Kidney capillary endothelial cell (primary cell): ENCODE results near the gene CBX4.
"Not testable (repeated sequence)": the region's sequence is repeated elsewhere in the genome, so short reads cannot be mapped to it uniquely, and the experiment has no call there.

ENCODE experiments used
- DNase-seq: peaks from one replicate; pipeline ENCODE4 v3.0.0-alpha.2; 2018; ENCODE audit warnings: low spot score

Gene CBX4

DNA sequence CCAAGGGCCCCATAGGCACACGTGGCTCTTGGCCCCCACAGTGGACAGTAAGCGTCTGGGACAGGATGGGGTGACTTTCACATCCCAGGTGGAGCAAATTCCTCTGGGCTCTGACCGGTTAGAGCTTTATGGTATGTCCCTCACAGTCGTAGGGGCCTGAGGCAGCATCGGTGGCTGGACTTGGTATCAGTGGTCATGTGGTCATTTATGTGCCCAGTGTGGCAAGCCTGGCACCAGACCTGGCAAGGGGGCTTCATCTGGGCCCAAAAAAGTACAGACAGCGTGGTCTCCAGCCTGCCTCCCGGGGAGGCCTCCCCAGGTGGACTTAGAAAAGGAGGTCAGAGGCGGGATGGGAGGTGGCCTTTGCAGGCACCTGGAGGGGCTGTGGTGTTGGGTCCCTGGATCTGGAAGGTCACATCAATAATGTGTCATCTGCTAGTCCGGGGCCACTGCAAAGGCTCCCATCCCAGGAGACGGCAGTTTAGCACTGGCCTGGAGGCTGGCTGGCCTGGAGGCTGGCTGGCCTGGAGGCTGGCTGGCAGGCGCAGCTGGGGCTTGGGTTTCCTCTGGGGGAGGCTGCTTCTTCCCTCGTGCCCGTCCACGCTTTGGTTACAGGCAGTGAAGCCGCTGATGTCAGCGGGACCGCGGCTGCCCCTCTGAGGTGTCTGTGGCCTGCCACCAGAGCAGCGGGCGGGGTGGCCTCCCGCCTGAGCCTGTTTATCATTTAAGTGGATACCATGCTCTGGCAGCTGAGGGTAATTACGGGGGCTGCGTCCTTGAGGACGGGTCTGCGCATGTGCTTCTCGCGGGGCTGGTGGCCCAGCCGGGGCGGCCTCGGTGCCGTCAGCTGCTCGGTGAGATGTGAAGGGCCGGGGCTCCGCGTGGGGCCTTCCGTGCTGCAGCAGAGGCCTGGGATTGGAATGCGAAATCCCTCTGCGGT is 20.7 kb upstream of the CBX4 start:
- DNase-seq, result no peak

DNA sequence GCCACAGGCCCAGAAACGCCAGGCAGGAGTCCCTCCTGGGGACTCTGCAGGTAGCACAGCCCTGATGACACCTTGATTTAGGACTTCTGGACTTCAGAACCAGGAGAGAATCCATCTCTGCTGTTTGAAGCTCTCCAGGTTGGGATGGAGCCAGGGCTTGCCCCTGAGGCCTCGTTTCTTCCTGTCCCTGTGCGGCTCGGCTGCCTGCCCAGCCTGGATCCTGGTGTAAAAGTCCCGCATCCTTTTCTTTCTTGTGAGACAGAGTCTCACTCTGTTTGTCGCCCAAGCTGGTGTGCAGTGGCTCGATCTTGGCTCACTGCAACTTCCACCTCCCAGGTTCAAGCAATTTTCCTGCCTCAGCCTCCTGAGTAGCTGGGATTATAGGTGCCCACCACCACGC is 17.9 kb upstream of the CBX4 start:
- DNase-seq, result no peak

DNA sequence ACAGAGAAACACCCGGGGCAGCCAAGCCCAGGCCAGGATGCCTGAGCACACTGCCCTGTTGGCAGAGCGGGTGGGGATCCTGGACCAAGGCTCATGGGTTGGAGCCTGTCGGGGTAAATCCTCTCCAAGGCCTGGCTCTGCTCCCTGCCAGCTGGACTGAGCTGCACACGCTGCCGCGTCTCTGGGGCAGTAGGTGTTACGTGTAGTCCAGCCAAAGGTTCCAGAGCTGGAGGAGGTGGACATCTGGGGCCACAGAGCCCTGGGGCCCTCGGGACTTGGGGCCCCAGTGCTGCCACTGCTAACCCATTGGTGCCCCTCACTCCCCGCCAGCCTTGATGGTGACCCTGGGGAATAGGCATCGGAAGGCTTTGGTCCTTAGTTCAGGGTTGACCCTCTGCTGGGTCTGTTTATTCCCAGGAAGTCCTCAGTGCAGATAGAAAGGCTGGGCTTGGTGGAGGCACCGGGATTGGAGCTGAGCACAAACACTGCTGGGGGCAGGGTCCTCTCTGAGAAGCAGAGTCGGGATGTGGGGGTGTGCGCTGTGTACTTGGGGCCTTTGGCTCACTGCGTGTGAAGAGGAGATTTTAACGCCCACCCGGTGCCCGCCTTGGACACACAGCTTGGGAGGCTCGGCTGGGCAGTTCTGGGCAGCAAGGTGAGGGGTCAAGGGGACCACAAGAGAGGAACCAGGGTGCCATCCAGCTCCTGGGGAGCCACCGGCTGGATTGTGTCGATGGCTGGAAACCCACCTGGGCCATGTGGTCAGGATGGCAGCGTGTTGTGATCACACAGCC is 16.3 kb upstream of the CBX4 start:
- DNase-seq, result no peak

DNA sequence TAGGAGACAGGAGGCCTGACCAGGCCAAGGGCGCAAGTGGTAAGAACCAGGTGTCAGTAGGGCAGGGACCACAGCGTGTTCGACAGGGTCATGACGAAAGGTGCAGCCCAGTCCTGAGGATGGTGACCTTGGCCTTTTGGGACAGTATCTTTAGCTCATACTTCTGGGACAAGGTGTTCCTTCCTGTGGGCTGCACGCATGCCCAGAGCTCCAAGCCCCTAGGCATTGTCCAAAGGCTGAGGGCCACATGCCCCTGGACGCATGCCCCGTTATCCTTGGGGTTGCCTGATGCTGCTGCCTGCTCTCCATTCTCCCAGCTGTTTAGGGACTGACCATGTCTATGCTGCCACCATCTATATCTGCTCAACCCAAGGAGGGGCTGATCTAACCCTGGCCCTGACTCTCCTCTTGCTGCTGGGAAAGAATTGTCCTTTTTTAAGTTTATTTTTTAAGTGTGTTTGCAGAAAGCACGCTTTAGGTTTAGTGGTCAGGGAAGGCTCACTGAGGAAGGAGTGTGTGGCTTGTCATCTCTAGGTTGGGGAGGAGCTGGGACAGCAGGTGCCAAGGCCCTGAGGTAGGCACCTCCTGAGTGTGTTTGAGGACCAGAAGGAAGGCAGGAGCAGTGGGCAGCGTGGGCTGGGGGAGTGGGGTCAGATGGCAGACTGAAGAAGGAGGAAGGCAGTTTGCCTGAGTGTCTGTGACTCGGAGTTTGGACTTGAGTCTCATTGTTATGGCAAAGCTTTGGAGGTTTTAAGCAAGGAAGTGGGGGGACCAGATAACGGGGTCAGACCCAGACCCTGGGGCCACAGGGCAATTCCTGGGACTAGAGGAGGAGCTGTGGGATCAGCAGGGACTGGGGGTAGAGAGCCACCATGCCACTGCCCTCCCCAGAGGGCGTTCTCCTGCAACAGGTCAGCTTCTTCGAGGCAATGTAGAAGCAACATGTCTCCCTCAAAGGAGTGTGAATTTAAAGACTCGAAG is 15.1 kb upstream of the CBX4 start:
- no peak for DNase-seq

DNA sequence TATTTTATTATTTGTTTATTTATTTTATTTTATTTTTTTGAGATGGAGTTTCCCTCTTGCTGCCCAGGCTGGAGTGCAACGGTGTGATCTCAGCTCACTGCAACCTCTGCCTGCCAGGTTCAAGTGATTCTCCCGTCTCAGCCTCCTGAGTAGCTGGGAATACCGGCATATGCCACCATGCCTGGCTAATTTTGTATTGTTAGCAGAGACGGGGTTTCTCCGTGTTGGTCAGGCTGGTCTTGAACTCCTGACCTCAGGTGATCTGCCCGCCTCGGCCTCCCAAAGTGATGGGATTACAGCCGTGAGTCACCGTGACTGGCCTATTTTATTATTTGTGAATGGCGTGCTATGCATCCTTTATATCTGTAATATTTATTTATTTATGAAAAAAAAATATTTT is 13.9 kb upstream of the CBX4 start:
- not testable (repeated sequence) for DNase-seq

DNA sequence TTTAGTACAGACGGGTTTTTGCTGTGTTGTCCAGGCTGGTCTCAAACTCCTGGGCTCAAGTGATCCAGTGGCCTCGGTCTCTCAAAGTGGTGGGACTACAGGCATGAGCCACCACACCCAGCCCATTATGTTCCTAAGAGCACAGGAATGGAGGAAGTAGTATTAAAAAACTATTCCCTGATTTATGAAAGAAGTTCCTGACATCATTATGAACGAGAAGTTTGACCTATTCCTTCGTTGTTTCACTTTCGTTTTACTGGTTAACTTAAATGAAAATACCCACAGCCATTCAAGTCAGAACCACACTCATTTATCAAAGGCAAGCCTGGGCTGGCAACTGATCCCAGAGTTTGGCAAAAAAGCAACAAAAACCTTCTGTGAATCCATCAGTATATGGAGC is 13.5 kb upstream of the CBX4 start:
- no peak for DNase-seq

DNA sequence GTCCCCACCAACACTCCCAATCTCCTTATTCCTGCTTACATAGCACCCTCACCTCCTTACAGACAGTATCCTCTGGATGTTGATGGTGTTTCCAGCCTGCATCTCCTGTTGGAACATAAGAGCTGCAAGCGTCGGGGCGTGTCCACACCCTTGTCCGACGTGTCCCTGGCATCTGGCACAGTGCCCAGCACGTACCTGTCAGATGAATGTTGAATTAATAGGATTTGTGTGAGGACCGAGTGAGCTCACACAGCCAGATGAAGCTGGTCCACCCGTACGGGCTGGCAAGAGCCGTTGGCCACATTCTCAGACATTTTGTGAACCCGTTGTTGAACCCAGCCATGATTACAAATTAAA is 12.2 kb upstream of the CBX4 start:
- no peak for DNase-seq

DNA sequence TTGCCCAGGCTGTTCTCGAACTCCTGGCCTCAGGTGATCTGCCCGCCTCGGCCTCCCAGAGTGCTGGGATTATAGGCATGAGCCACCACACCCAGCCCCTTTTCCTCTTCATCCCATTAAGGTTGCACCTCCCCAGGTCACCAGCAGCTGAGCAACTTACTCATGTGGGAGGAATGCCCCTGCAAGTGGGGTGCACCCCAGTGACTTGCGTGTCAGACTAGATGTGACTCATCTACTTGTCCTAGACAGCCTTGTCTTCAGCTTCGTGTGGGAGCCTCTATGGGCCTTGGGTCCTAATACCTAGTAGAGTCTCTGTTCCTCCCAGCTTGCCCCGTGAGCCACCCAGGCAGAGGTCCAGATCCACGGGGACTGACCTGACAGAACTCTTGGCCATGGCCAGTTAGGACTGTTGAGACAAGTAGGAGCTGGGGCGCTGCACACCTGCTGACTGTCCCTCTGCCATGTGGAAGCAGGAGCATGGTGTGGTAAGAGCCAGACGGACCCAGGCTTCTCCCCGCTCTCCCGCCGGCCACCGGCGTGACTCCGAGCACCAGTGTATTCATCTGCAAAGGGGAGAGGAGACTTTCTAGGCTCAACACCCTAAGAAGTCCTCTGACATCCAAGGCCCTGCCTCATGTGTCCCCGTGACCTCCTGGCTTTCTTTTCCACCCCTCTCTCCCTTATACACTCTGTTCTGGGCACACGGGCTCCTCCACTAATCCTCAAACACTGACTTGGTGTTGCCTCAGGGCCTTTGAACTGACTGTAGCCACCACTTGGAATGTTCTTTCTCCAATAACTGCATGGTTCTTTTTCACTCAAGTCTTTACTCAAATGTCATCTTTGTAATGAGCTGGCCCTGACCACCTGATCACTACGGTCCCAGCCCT is 11.6 kb upstream of the CBX4 start:
- DNase-seq, result no peak

DNA sequence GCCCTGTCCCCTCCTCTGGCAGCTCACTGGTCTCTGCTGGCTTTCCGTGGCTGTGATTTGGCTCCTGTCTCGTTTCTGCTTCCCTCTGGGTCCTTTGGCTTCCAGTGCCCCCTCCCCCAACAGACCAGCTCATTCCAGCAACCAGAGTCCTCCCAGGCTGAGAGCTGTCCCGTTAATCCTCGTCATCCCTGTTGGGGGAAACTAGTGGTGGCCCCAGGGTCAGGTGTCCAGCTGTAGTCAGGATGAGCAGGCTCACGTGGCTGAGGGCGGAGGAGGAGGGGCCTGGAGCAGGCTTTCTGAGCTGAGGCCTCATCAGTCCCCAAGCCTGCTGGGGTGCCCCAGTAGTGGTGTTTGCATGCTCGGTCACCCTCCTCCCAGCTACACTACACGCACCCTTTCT is 10.7 kb upstream of the CBX4 start:
- DNase-seq, result no peak

DNA sequence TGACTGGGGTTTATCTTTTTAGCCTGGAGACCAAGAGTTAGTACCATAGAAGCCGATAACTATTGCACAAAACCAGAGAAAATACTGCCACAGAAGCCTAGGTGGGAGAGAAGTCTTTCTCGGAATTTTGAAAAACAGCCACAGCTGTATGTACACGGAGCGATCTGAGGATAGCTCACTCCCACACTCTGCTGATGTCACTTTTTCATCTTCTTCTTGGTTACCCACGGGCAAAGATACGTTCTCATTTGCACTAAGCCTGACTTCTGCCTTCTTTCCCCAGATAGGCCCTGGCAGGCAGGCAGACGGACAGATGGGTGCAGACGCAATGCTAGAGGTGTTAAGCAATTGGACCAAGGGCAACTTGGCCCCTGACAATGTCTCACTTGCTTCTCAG is 9.1 kb upstream of the CBX4 start:
- no peak for DNase-seq

DNA sequence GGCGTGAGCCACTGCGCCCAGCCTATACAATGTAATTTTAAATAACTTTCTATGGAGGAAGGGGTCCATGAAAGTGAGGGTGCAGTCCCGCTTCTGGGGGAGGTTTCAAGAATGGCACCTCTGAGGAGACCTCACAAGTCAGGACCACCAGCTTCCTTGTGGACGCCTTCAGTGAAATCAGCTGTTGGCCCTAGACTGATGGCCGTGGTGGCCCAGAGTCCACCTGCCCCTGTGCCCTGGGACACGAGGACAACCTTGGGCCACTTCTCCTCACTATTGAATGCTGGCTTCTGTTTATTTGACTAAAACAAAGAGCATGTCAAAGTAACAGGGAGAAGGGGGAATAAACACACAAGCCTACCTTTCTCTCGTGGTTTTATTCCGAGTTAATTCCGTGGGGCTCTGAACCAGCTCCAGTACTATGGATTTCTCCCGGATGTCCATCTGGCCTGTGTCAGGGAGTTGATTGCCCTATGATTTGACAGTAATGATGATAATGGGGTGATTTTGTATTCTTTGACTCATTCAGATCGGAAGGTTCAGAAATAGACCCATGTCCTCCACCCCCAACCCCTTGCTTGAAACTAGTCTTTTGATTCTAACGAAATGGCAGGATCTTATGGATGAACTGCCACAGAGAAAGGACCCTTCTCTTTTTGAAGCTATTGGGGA is 8.6 kb upstream of the CBX4 start:
- no peak for DNase-seq

DNA sequence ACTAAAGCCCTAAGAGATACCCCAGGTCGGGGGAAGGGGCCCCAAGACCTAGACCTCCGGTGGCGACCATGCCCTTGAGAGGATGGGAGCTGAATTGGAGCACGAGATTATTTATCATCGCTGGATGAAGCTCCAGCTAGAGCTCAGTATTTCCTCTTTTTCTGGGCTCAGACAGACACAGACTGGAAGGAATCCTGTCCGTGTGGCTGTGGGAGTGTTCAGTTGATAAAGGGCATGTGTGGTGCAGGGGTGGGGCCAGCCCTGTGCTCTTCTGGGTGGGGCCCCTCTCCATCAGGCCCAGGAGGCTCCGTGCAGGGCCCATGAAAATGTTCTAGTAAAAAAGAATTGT is 6.3 kb upstream of the CBX4 start:
- no peak for DNase-seq

DNA sequence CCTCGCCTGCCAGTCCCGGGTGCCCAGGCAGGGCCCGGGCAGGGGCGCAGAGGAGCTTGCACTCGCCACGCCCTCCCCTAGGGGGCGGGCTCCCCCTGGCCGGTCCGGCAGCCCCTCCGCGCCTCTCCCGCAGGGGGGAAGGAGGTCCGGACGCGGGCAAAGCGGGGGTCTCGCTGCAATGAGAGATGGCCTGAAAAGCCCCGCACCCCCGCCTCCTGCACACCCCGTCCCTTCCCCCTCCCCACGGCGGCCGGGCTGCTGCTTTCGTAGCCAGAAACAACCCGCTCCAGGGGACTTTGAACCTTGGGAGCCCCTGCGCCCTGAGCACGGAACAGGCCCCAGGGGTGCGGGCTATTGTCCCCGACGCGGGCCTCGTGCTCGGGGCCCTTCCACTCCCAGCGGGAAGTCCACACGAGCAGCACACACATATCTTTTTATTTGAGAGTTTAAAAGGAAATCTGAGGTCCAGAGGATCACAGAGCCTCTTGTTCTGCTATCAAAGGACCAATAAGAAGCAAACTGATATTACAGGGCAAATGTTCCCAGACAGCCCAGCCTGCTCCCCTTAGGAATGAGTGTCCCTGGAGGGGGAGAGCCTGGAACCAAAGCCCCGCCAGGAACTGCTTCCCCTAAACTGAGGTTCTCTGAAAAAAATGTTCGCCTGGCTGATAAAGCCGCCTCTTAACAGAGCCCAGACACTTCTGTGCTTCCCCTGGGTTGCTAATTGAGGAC is 5.8 kb upstream of the CBX4 start:
- DNase-seq, result no peak

DNA sequence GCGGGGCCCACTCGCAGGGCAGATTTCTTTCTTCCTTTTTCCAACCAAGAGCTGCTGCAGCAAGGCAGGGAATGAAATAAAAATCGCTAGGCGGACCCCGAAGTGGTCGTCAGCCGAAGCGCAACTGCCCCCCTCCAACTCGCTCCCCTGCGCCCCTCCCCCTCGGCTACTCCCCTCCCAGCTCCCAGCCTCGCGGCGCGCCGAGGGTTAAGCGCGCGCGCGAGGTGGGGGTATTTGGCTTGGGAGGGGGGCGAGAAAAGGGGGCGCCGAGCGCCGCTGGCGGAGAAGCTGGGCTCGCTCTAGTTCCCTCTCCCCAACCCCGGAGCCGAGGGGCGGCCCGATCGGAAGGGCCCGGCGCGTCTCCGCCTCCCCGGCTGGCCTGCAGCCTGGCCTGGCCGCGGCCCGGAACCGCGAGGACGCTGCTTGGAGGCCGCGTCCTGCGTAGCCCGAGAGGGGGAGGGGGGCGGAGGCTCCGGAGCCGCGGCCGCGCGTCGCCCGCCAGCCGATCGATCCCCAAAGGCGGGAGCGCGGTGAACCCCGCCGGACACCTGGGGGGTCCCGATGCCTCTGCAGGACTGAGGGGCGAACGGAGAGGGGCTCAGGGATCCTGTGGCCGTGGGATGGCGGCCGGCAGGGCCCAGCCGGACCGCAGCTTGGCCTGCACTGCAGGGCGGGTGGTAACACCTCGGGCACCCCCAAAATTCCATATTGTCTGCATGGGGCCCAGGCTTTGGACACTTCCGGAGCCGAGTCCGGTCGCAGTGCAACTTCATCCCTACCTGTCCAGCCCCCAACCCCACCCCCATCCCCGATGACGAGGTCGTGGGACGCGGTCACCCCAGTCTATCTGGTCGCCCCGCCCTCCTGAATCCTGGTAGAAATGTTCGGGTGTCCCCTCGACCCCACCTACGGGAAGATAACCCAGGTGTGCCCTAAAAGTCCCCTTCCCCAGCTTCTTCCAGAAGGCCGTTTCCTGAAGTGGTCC is 4.9 kb upstream of the CBX4 start:
- DNase-seq, result no peak

DNA sequence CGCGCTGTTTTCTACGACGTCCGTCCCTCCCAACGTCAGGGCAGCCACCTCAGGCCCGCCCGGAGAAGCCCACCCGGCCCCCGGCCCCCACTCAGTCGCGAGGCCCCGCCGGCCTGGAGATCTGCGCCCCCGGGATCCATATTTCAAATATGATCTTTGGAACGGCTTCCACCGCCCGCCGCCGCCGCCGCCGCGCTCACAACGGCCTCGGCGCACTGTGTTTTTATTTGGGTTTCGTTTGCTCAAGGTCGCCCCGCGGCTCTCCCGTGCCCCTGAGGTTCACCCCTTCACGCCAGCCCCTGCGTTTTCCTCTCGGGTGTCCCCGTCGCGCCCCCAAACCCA is 4.2 kb upstream of the CBX4 start:
- DNase-seq, result no peak

DNA sequence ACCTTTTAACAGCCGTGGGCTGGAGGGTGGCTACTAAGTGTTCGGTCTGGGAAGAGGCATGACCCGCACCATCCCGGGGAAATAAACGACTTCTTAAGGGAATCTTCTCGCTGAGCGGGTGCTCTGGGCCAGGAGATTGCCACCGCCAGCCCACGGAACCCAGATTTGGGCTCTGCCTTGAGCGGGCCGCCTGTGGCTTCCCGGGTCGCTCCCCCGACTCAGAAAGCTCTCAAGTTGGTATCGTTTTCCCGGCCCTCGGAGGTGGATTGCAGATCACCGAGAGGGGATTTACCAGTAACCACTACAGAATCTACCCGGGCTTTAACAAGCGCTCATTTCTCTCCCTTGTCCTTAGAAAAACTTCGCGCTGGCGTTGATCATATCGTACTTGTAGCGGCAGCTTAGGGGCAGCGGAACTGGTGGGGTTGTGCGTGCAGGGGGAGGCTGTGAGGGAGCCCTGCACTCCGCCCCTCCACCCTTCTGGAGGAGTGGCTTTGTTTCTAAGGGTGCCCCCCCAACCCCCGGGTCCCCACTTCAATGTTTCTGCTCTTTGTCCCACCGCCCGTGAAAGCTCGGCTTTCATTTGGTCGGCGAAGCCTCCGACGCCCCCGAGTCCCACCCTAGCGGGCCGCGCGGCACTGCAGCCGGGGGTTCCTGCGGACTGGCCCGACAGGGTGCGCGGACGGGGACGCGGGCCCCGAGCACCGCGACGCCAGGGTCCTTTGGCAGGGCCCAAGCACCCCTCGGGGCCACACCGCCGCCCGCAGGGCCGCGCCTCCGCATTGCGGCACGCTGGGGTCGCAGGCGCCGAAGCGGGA is 3.6 kb upstream of the CBX4 start:
- DNase-seq, result no peak

DNA sequence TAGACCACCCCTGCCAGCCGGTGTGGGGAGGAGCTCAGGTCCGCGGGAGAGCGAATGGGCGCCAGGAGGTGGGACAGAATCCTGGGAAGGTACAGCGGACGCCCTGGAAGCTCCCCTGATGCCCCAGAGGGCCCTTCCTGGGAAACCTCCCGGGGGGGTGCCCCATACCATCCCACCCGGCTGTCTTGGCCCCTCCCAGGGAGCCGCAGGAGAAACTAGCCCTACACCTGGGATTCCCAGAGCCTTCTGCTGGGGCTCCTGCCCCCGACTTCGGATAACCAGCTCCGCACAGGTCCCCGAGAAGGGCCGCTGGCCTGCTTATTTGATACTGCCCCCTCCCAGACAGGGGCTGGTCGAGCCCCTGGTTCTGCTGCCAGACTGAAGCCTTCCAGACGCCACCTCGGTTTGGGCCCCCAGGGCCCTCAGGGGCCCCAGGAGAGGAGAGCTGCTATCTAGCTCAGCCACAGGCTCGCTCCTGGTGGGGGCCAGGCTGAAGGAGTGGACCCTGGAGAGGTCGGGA is 3.0 kb upstream of the CBX4 start:
- no peak for DNase-seq
